ENCODE data around the gene ZCCHC2.

The ZCCHC2 gene

DNA sequence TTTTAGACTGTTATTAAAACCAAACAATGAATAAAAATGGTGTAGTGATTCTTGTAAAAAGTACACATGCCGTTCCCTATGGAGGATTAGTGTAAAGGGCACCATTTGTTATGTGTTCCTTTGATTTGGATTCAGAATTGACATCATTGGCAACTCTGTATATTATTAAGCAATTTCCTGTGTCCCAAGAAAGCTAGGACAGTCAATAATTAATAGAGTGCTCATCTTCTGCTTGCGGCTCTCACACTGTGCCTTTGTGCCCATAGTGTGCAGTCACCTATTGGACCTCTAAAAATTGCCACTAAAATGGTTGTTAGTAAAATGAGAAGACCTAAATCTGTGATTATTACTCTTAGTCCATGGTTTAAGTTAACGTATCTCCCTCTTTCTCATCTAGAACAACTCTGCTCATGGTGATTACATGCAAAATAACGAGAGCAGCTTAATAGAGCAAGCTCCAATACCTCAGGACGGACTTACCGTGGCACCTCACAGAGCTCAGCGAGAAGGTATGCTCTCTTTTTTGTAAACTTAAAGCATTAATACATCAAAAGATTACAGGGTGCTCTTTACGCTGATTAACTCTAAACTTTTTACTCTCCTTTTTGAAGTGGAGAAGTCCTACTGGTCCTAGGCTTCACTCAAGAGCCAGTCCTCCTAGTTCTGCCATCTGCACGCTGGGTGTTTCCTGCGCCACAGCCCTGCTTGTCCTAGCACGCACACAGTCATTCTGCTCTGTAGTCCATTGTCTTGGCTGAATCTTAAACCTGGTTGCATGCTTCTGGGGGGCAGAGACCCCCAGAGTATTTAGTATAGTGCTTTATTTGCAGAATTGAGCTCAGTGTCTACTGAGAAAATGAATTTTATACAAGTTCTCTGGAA lies 16.7 kb downstream of the ZCCHC2 start:
- no peak for DNase-seq

GRCh38 chr18:62543021-62543420 lies 20.2 kb downstream of the ZCCHC2 start:
- DNase-seq, result no peak

DNA sequence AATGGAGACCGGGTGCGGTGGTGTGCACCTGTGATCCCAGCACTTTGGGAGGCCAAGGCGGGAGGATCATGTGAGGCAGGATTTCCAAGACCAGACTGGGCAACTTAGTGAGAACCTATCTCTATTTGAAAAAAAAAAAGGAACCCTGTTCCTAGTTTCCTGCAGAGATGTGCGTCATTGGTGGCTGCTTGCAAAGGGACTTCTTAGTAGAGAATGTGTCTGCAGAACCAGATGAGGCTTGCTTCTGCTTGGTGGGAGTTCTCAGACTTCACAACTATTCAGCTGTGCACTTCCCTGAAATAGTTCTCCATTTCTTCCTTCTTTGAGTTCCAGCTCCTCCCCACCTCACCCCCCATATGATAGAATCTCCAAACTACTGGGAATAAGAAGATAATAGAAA lies 22.3 kb downstream of the ZCCHC2 start:
- DNase-seq, result no peak

DNA sequence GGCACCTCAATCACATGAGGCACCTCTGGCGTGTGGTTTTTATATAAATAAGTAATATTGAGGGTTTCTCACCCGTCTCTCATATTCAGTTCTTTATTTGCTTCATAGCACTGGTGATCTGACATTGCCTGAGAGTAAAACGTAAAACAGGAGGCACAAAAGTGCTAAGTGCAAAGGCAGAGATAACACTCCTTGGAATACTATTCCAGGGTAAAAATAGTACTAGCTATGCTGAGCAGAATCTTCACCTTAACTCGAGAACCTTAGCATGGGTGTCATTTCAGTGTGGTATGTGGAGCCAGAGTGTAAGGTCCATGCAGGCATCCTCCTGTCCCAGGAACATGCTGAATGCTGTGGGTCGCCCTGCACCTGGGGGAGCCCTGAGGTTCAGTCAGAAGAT lies 26.9 kb downstream of the ZCCHC2 start:
- DNase-seq, result no peak

DNA sequence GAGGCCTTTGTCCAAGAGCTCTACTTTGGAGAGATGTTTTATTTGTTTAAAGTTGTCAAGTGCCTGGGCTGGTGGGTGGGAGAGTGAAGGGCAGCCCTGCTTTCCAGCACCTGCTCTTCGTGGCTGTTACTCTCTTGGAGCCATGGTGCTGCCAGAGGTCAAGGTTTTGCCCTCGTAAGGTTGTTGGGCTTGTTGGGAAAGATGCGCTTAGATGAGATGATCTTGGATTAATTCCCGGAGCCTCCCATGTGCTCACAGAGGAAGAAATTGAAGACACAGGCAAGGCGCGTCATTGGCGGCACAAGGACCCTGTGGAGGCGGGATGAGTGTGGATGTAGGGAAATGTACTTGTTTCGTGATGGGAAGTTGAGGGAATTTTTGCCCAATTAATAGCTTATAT lies 27.9 kb downstream of the ZCCHC2 start:
- no peak for DNase-seq

DNA sequence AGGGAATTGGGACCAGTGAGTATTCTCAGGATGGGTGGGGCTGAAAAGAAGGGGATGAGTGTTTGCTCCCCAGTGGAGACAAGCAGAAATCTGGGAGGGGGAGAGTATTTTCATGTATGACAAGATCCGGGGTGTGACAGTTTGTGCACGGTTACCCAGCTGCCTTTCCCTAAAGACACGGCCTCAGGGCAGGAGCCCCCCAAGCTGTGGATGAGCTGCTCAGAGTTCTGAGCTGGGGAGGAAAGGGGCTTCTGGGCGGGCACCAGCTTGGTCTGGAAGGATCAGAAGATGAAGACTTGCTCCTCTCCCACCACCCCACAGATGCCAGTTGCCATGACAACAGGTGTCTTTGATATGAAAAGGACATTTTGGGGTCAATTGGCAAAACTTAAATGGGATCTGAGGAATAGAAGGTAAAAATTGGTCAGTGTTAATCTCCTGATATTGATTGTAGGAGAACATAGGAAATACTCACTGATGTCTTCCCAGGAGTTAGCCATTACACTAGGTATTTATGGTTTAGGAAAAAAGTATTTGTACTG lies 29.2 kb downstream of the ZCCHC2 start:
- no peak for DNase-seq

- DNase-seq, result no peak
Observed at GRCh38 chr18:62554061-62554815, 31.4 kb downstream of the ZCCHC2 start.

DNA sequence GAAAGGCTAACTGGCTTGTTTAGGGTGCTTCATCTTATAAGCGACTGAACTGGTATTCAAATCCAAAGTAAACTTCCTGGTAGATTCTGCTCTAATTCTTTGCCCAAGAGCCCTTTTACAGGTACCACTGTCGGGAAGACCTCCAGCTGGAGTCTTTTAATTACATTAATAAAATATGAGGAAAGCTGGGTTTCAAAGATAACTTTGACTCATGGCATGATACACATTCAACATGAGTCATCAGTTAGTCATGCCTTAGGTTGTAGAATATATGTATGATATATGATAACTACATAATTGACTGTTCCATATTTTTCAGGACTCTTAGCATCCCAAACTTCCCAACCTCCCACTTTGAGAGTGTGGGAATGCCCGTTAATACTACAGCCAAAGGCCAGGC lies 32.3 kb downstream of the ZCCHC2 start:
- no peak for DNase-seq

- DNase-seq, result no peak
Observed at GRCh38 chr18:62556397-62556796, 33.6 kb downstream of the ZCCHC2 start.

DNA sequence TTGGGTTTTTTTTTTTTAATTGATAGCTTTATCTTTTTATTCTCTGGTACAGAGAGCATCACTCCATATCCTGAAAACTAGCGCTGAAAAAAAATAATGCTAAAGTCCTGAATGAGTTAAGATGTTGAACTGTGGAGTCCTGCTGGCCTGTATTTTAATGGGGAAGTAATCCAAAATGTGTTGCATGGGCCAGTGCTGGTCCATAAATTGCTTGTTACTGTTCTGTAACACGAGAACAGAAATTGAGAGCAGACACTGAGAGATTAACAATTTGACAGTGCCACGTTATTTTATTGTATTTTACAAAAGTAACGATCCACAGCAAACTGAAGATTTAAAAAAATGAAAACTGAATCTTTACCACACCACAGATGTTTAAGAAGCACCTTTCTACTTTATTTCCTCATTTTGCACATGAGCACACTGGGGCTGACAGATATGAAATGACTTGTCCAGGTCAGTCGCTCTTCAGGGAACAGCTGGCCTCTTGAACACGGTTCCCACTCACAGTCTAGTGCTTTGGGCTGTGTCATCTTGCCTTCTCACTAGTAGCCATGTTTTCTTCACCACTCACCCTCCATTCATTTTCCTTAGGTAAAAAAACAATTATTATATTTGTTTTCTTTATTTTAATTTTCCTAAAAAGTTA lies 35.3 kb downstream of the ZCCHC2 start:
- no peak for DNase-seq

- DNase-seq, result no peak
Observed at GRCh38 chr18:62564044-62564443, 41.2 kb downstream of the ZCCHC2 start.

GRCh38 chr18:62566199-62566598 lies 43.4 kb downstream of the ZCCHC2 start:
- DNase-seq, result no peak

DNA sequence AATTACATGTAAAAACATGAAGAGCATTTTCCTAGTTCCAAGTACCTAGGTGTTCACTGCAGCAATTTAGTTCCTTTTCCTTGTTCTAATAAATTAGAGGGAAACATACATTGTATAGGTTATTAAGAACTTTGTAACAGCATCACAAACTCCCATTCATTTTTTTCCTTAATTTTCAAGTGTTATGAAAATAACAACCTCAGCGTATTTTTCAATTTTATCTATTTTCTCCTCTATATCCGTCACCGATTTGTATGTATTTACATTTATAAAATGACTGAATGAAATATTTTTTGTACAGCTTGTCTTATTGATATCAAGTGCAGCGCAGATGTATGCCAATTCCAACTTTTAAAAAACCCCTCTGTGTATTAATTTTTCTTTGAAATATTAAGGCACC lies 44.0 kb downstream of the ZCCHC2 start:
- DNase-seq, result no peak

- DNase-seq, result no peak
Observed at GRCh38 chr18:62569081-62569655, 46.3 kb downstream of the ZCCHC2 start.

DNA sequence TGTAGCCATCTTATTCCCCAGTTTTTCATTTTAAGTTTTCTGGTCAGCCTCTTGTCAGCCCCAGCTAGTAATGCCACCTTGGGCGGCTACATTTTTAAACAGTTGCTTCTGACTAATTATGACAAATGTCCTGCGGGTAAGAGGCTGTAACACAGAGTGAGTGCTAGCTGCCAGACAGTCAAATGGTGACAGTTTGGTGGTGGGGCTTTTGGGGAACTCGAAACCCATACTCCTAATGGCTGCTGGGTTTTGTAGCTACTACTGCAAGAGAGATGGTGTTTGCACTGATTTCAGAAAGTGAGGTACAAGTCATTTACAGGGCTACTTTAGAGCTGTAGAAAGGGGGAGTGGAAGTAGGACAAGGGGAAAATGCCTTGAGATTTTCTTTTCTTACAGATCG lies 48.2 kb downstream of the ZCCHC2 start:
- no peak for DNase-seq

DNA sequence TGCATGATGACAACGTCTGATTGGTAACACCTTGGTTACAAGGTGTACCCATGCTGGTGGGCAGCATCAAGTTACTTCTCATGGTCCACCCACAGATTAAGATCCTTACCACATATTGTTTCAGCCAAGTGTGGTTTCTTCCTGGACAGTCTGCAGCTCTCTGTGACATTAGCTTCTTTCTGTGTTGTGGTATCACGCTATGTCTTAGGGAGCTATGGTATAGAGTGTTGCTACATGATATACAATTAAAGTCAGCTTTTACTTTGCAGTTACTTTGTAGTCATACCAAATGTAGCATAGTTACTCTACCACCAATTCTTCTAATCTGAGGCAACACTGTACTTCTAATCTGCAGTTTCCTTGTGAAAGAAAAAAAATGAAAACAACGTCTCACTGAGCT lies 48.8 kb downstream of the ZCCHC2 start:
- DNase-seq, result no peak

GRCh38 chr18:62572456-62572855 lies 49.6 kb downstream of the ZCCHC2 start:
- DNase-seq, result no peak

- no peak for DNase-seq
Observed at GRCh38 chr18:62574776-62575175, 52.0 kb downstream of the ZCCHC2 start.

DNA sequence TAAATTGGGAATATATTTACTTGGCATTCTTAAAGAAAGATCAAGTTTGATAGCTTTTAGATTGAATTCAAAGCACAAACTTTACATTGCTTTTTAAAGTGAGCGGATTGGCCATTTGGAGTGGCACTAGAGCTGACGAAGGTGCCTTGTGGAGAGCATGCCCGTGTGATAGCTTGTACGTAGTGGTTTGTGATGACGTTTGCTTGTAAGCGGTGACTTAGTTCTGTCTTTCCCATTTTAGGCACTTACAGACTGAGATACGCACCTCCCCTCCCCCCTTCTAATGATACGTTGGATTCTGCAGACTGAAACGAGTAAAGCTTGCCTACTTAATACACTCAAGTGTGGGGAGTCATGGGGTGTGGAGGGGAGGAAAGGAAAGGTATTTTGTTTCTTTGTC lies 53.4 kb downstream of the ZCCHC2 start:
- no peak for DNase-seq

DNA sequence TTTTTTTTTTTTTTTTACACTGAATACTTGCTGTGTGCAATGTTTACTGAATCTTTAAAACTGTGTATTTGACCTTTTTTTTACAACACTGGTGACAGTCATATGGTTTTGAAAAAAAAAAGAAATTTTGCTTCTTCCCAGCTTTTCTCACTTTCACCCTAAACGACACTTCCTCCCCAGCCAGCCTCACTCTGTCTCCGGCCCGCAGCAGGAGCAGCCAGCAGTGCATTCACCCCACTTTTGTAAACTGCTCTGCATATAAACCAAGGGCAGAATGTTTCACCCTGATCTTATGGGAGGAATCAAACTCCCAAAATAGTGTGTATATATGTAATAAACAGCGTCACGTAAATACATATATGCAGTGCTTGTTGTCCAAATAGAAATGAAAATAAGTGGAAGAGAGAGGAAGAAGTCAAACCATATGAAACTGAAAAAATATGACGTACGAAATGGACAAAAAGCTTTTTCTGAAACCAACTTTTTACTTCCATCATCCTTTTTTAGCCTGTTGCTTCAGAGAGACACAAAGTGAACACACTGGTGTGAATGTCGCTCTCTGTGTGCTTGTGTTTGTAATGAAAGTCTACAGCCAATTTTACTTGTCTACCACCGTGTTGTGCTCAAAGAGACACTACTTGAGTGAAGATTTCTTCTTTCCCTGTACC lies 54.2 kb downstream of the ZCCHC2 start:
- DNase-seq, result no peak

- DNase-seq, result no peak
Observed at GRCh38 chr18:62577765-62578164, 54.9 kb downstream of the ZCCHC2 start.

- no peak for DNase-seq
Observed at GRCh38 chr18:62578980-62579511, 56.2 kb downstream of the ZCCHC2 start.

All from NCI-H1417 treated with DMSO at 0.1 percent for 48 hours (cell line).